Right lobe of liver (tissue), 4 donors: ENCODE data around the gene TM7SF3.

Experiments
- CTCF ChIP-seq, 4 donors: fragments of 200-600 bp in 3 of 4; fragments of 450-650 bp in 1 of 4; IDR thresholded peaks; one replicate each; pipeline versions ENCODE4 v1.5.1 to v1.8.0; 2016 to 2022; ENCODE audit warnings: antibody characterized with exemption in 4 of 4, mild to moderate bottlenecking in 2 of 4
- POLR2A ChIP-seq: fragments of 450-650 bp; IDR thresholded peaks from one replicate; pipeline ENCODE4 v1.6.1; 2017; ENCODE audit warnings: antibody characterized with exemption, mild to moderate bottlenecking
- donor health status: DM: no; HTN: no; CAD: no.
- donor health status: DM: no; HTN: no; CAD: no.
- donor health status: DM: no; HTN: yes; CAD: no.

- TF ChIP-seq CTCF (IDR thresholded peaks at IDR 0.05) = no peak
- TF ChIP-seq POLR2A = no peak
Measured at GRCh38 chr12:26939953-26940352, 74.2 kb downstream of the TM7SF3 start.
